LNCAP (cell line): ENCODE data around the gene TENM4.
A peak's percentile ranks its signal among the peaks of the same experiment; 100 is the strongest.

Experiments
- CTCF ChIP-seq: fragments of 450-650 bp; IDR thresholded peaks from 2 replicates; pipeline ENCODE4 v1.5.1; 2017; ENCODE audit warnings: mild to moderate bottlenecking

The TENM4 gene

GRCh38 chr11:79465160-79465559 lies 24.3 kb upstream of the TENM4 start:
- no peak for TF ChIP-seq CTCF

GRCh38 chr11:79461666-79462645 lies 21.1 kb upstream of the TENM4 start:
- TF ChIP-seq CTCF = no peak

- peak; percentile 64 for TF ChIP-seq CTCF
These were observed 20.3 kb upstream of the TENM4 start for GRCh38 chr11:79461144-79461543.

- no peak for TF ChIP-seq CTCF
These were observed 17.9 kb upstream of the TENM4 start for GRCh38 chr11:79458709-79459108.

- TF ChIP-seq CTCF = no peak
These were observed 15.7 kb upstream of the TENM4 start for GRCh38 chr11:79456501-79456900.

- TF ChIP-seq CTCF = no peak
These were observed 12.8 kb upstream of the TENM4 start for GRCh38 chr11:79453617-79454016.

GRCh38 chr11:79449040-79449439 lies 8.2 kb upstream of the TENM4 start:
- TF ChIP-seq CTCF = no peak
